Measurements from ENCODE around the gene PLEKHG5.
A peak's percentile ranks its signal among the peaks of the same experiment; 100 is the strongest.

The PLEKHG5 gene

GRCh38 chr1:6500544-6501278 lies 9.2 kb upstream of the PLEKHG5 start:
- TF ChIP-seq, protein P1, sequence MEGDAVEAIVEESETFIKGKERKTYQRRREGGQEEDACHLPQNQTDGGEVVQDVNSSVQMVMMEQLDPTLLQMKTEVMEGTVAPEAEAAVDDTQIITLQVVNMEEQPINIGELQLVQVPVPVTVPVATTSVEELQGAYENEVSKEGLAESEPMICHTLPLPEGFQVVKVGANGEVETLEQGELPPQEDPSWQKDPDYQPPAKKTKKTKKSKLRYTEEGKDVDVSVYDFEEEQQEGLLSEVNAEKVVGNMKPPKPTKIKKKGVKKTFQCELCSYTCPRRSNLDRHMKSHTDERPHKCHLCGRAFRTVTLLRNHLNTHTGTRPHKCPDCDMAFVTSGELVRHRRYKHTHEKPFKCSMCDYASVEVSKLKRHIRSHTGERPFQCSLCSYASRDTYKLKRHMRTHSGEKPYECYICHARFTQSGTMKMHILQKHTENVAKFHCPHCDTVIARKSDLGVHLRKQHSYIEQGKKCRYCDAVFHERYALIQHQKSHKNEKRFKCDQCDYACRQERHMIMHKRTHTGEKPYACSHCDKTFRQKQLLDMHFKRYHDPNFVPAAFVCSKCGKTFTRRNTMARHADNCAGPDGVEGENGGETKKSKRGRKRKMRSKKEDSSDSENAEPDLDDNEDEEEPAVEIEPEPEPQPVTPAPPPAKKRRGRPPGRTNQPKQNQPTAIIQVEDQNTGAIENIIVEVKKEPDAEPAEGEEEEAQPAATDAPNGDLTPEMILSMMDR (IDR thresholded peaks at IDR 0.05; ENCODE audit: insufficient read depth, low read length, missing control alignments): no peak
- DNase-seq (ENCODE audit: low read depth, low spot score): no peak
- CTCF ChIA-PET: interaction anchor here (0.6 to 8.4 kb wide), 3 partner anchors 10 to 38 kb away, joined by 3 to 96 read pairs (median 13); partner anchors contain the start of gene PLEKHG5
- POLR2A ChIA-PET: no interaction called here
- no peak overlapping the region for H3K4me3 ChIP-seq (ENCODE audit: low read depth, low read length)

DNA sequence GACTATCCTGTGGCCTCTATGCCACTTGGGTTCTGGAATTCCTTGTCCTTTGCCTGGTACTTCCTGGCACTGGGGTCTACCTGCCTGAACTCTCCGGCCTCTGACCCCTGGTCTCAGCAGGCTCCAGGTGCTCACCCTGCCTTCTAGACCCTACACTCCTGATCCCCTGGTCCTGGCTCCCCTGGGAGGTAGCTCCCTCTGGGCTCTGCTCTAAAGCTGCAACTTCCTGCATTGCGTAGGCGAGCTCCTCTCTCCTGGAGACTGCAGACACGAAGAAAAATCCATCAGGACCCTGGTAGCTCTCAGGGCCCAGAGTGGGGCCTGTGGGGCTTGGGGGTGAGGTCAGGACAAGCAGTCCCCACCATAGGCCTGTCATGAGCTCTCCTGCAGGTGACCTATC lies 7.8 kb upstream of the PLEKHG5 start:
- no peak overlapping the region for H3K4me3 ChIP-seq (ENCODE audit: low read depth, low read length)
- DNase-seq (ENCODE audit: low read depth, low spot score): no peak
- POLR2A ChIA-PET: no interaction called here
- CTCF ChIA-PET: interaction anchor here (1.7 to 8.4 kb wide), 3 partner anchors 9 to 55 kb away, joined by 6 to 96 read pairs (median 25); partner anchors contain the start of genes NOL9, PLEKHG5 and TAS1R1
- TF ChIP-seq, protein P1 (IDR thresholded peaks at IDR 0.05; ENCODE audit: insufficient read depth, low read length, missing control alignments): no peak

DNA sequence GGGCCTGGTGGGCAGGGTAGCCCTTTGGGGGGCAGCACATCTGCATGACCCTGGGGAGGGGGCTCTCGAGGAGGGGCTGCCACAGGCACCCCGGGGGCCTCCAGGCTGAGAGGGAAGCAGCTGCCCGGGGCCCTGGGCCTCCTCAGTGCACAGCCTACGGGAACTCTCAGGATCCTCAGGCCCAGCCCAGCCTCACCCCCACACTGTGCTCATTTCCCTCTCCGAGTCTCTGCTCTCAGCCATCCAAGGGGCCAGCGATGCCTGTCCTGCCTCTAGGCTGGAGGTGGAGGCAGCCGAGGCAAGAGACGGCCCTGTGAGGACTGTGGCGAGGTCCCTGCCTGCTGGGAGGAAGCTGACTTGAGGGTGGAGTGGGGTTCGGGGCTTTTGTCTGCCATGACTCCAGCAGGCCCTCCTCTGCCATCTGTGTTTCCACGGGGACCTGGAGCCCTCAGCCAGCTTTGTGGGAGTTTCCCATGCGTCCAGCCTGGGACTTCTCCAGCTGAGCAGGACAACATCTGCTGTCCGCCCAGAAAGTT lies 7.2 kb upstream of the PLEKHG5 start:
- no peak for DNase-seq (ENCODE audit: low read depth, low spot score)
- ChIA-PET CTCF (interaction anchor here (0.6 to 8.4 kb wide), 7 partner anchors 8 to 56 kb away, joined by 3 to 96 read pairs (median 5); partner anchors contain the start of genes NOL9, PLEKHG5 and TAS1R1), POLR2A (no interaction called here)
- TF ChIP-seq, protein P1 (IDR thresholded peaks at IDR 0.05; ENCODE audit: insufficient read depth, low read length, missing control alignments): no peak
- H3K4me3 ChIP-seq (ENCODE audit: low read depth, low read length): no peak overlapping the region

GRCh38 chr1:6497867-6498575 lies 6.6 kb upstream of the PLEKHG5 start:
- peak overlapping the region; percentile 71 for H3K4me3 ChIP-seq (ENCODE audit: low read depth, low read length)
- CTCF ChIA-PET: interaction anchor here (0.6 to 8.4 kb wide), 7 partner anchors 8 to 49 kb away, joined by 3 to 96 read pairs (median 4); partner anchors contain the start of gene PLEKHG5
- DNase-seq (ENCODE audit: low read depth, low spot score): no peak
- TF ChIP-seq, protein P1 (IDR thresholded peaks at IDR 0.05; ENCODE audit: insufficient read depth, low read length, missing control alignments): no peak
- POLR2A ChIA-PET: no interaction called here

DNA sequence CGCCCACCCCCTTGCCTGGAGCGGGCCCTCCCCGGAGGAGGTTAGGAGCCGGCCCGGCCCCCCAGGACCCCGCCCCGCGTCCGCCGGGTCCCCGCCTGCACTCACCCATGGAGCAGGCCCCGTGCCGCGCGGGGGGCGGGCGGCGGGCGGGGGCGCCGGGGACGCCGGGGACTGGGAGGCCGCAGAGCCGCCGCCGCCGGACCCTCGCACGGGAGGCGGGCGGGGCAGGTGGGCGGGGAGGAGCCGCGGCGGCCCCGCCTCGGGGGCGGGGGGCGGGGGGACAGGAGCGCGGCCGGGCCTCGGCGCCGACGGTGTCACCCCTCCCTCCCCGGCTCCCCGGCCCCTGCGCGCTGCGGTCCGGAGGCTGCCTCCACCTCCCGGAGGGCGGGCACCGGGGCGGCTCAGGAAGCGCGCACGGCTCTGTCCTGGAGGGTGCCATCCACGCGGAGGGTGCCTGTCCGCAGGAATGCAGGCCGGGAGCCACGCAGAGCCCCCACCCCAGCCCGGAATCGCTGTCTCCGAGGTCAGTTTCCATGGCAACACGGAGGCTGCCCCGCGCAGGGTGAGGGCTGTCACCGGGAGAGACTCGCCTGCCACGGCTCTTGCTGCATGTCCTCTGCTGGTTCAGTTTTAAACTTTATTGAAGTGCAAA lies 5.9 kb upstream of the PLEKHG5 start:
- TF ChIP-seq, protein P1 (IDR thresholded peaks at IDR 0.05; ENCODE audit: insufficient read depth, low read length, missing control alignments): no peak
- peak overlapping the region; percentile 71 for H3K4me3 ChIP-seq (ENCODE audit: low read depth, low read length)
- CTCF ChIA-PET: interaction anchor here (0.7 to 8.4 kb wide), 4 partner anchors 7 to 25 kb away, joined by 3 to 96 read pairs (median 15); partner anchors contain the start of gene PLEKHG5
- DNase-seq (ENCODE audit: low read depth, low spot score): no peak
- POLR2A ChIA-PET: no interaction called here
